Mucosa of descending colon (tissue), 3 donors: Measurements from ENCODE around the gene TMED5. TPM values are rescaled to one million over a fixed set of nuclear protein-coding genes. Genes with fewer than 3 reads are reported as not detected.

Experiments used
- ATAC-seq: fragments of 200-7000 bp; cut with Tn5 transposase; one replicate; pipeline ENCODE4 v1.9.1; 2020; ENCODE audit warnings: mild to moderate bottlenecking, moderate library complexity
- DNase-seq, 3 donors: peaks; one replicate each; pipeline ENCODE4 v3.0.0-alpha.2; 2020
- H3K36me3 ChIP-seq: fragments of 200-600 bp; one replicate; pipeline ENCODE4 v1.8.0; 2021; ENCODE audit warnings: low read depth, mild to moderate bottlenecking
- H3K4me1 ChIP-seq: fragments of 200-600 bp; one replicate; pipeline ENCODE4 v1.8.0; 2021; ENCODE audit warnings: low read depth, mild to moderate bottlenecking
- H3K4me3 ChIP-seq: fragments of 200-600 bp; one replicate; pipeline ENCODE4 v1.8.0; 2021; ENCODE audit warnings: mild to moderate bottlenecking
- H3K9me3 ChIP-seq: fragments of 200-600 bp; one replicate; pipeline ENCODE4 v1.8.0; 2021; ENCODE audit warnings: mild to moderate bottlenecking
- CTCF ChIP-seq: fragments of 200-600 bp; IDR thresholded peaks from one replicate; pipeline ENCODE4 v1.8.0; 2022; ENCODE audit warnings: antibody characterized with exemption, mild to moderate bottlenecking
- intact Hi-C, 2 donors: fragments of 100-400 bp; cut with DNase I in 1 of 2; cut with micrococcal nuclease in 1 of 2; formaldehyde crosslinking; loops; one replicate each; pipeline versions ENCODE4 v1.11.0 to v1.11.1; 2022; cut with DNase I, micrococcal nuclease
- total RNA-seq, 3 donors: library from RNA; stranded (reverse); fragmentation: NEBNext Ultra II Directional in 2 of 3; extraction: Animal tissue kit (Norgen Biotek cat#: 25700) in 2 of 3; gene quantifications; one replicate each; pipeline versions ENCODE4 v1.2.1 to v1.2.4, GENCODE V29; 2021 to 2023
- donor health status: DM: no; HTN: no; CAD: no; lungs with moderate emphysema.
- donor health status: DM: no; HTN: no; CAD: no.
- donor health status: DM: no; HTN: yes; CAD: no.

The TMED5 gene
- total RNA-seq, 3 donors from 2014 or later: 45.1 to 47.6 (median 45.7) TPM

GRCh38 chr1:93199150-93199549, 18.9 kb upstream of the TMED5 start:
- TF ChIP-seq CTCF: no peak
- H3K36me3 ChIP-seq: no peaks in the 10 kb centered on the region
- no peak for DNase-seq
- no peaks in the 10 kb centered on the region for H3K4me1 ChIP-seq
- intact Hi-C loops: no loop called here
- no peak overlapping the region for H3K4me3 ChIP-seq
- no peak for ATAC-seq
- H3K9me3 ChIP-seq: no peaks in the 10 kb centered on the region

DNA sequence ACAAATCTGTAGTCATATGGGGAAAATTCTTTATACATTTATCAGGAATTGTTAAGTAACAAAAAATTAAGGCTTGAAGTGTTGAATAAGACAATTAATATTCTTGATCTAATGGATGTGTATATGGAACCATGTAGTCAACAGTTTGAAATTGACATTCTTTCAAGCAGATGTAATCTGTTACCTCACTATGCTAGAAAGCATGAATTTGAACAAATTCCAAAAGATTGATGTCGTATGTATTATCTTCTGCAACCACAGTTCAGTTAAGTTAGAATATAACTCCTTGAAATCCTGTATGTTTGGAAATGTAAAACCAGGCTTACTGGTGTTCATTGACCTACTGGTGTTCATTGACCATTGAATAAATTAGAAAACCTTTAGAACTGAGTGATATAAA, 16.4 kb upstream of the TMED5 start:
- no peak overlapping the region for H3K4me3 ChIP-seq
- ATAC-seq: no peak
- H3K4me1 ChIP-seq: no peaks in the 10 kb centered on the region
- no peak for TF ChIP-seq CTCF
- intact Hi-C loops: no loop called here
- H3K9me3 ChIP-seq: no peaks in the 10 kb centered on the region
- no peak for DNase-seq
- no peaks in the 10 kb centered on the region for H3K36me3 ChIP-seq

- Histone ChIP-seq H3K4me1 (no peaks in the 10 kb centered on the region), H3K9me3 (no peaks in the 10 kb centered on the region), H3K36me3 (no peaks in the 10 kb centered on the region), H3K4me3 (no peak overlapping the region)
- ATAC-seq (no peak), DNase-seq (no peak)
- no peak for TF ChIP-seq CTCF
- intact Hi-C loops: no loop called here
Observed at GRCh38 chr1:93194231-93194990, 14.2 kb upstream of the TMED5 start.

DNA sequence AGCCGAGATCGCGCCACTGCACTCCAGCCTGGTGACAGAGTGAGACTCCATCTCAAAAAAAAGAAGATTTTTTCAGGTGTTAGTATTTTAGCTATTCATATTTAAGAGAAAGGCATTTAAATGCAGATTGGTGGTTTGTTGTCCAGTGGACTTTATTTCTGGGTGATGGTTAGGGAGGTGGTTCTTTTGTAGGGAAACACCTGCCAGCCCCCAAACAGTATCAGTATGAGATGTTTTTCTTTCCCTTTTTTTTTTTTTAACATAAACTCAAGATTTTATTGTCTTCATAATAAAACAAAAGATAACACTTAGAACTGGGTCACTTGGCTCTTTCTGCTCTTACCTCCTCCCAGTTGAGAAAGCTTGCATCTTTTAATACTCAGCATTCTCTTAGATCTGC, 10.2 kb upstream of the TMED5 start:
- Histone ChIP-seq H3K9me3 (no peaks in the 10 kb centered on the region), H3K4me3 (no peak overlapping the region), H3K4me1 (no peaks in the 10 kb centered on the region), H3K36me3 (no peaks in the 10 kb centered on the region)
- ATAC-seq: no peak
- no peak for DNase-seq
- intact Hi-C loops: no loop called here
- TF ChIP-seq CTCF: no peak

- H3K4me3 ChIP-seq: no peak overlapping the region
- no peak for TF ChIP-seq CTCF
- DNase-seq: no peak
- H3K9me3 ChIP-seq: no peaks in the 10 kb centered on the region
- no peak for ATAC-seq
- intact Hi-C loops: no loop called here
- no peaks in the 10 kb centered on the region for H3K4me1 ChIP-seq
- H3K36me3 ChIP-seq: no peaks in the 10 kb centered on the region
Observed at GRCh38 chr1:93186667-93187066, 6.5 kb upstream of the TMED5 start.
